ENCODE results near the gene CNTN2.

CNTN2 gene

GRCh38 chr1:205060746-205061145 is 17.7 kb downstream of the CNTN2 start:
- H3K27ac ChIP-seq: no peak overlapping the region
- no peak for DNase-seq (ENCODE audit: low spot score)
- TF ChIP-seq CTCF (conservative IDR thresholded peaks at IDR 0.05; ENCODE audit: low read depth): no peak
- ChIA-PET POLR2A (ENCODE audit: low non-redundant PET) (no interaction called here), CTCF (interaction anchor here (0.5 to 4.3 kb wide), 31 partner anchors 9 to 388 kb away, joined by 3 to 162 read pairs (median 7); partner anchors contain the start of genes CNTN2, RBBP5 and TMEM81)

GRCh38 chr1:205061227-205061626 is 18.2 kb downstream of the CNTN2 start:
- no peak for DNase-seq (ENCODE audit: low spot score)
- no peak overlapping the region for H3K27ac ChIP-seq
- CTCF ChIA-PET: interaction anchor here (0.5 to 4.3 kb wide), 47 partner anchors 9 to 388 kb away, joined by 3 to 162 read pairs (median 5); partner anchors contain the start of genes CNTN2, RBBP5 and TMEM81

GRCh38 chr1:205061665-205062069 is 18.7 kb downstream of the CNTN2 start:
- peak; percentile 89 for TF ChIP-seq CTCF (conservative IDR thresholded peaks at IDR 0.05; ENCODE audit: low read depth)
- ChIA-PET POLR2A (ENCODE audit: low non-redundant PET) (no interaction called here), CTCF (interaction anchor here (0.5 to 4.3 kb wide), 54 partner anchors 8 to 1287 kb away, joined by 3 to 162 read pairs (median 4); partner anchors contain the start of genes CNTN2, RBBP5 and TMEM81)
- DNase-seq (ENCODE audit: low spot score): peak; percentile 81
- H3K27ac ChIP-seq: no peak overlapping the region

More at GRCh38 chr1:205061227-205061626, 18.2 kb downstream of the CNTN2 start:
- POLR2A ChIA-PET (ENCODE audit: low non-redundant PET): no interaction called here
- no peak for TF ChIP-seq CTCF (conservative IDR thresholded peaks at IDR 0.05; ENCODE audit: low read depth)

- DNase-seq (ENCODE audit: low spot score): no peak
- POLR2A ChIA-PET (ENCODE audit: low non-redundant PET): no interaction called here
- TF ChIP-seq CTCF (conservative IDR thresholded peaks at IDR 0.05; ENCODE audit: low read depth): no peak
- H3K27ac ChIP-seq: no peak overlapping the region
- CTCF ChIA-PET: interaction anchor here (0.6 to 4.3 kb wide), 19 partner anchors 10 to 868 kb away, joined by 3 to 162 read pairs (median 11); partner anchors contain the start of gene CNTN2
These were observed 19.3 kb downstream of the CNTN2 start for GRCh38 chr1:205062319-205062718.

GRCh38 chr1:205062895-205063294 is 19.9 kb downstream of the CNTN2 start:
- H3K27ac ChIP-seq: no peak overlapping the region
- ChIA-PET CTCF (interaction anchor here (0.6 to 4.3 kb wide), 10 partner anchors 11 to 277 kb away, joined by 3 to 162 read pairs (median 17); no protein-coding TSS in a partner anchor), POLR2A (ENCODE audit: low non-redundant PET) (interaction anchor here (0.6 kb wide), 1 partner anchor 1455 kb away, joined by 3 read pairs; no protein-coding TSS in a partner anchor)
- DNase-seq (ENCODE audit: low spot score): no peak
- no peak for TF ChIP-seq CTCF (conservative IDR thresholded peaks at IDR 0.05; ENCODE audit: low read depth)

GRCh38 chr1:205064301-205064700 is 21.3 kb downstream of the CNTN2 start:
- no peak for DNase-seq (ENCODE audit: low spot score)
- POLR2A ChIA-PET (ENCODE audit: low non-redundant PET): no interaction called here
- CTCF ChIA-PET: interaction anchor here (2.0 to 4.3 kb wide), 5 partner anchors 10 to 257 kb away, joined by 15 to 162 read pairs (median 58); no protein-coding TSS in a partner anchor

More at GRCh38 chr1:205064301-205064700, 21.3 kb downstream of the CNTN2 start:
- H3K27ac ChIP-seq: no peak overlapping the region
- no peak for TF ChIP-seq CTCF (conservative IDR thresholded peaks at IDR 0.05; ENCODE audit: low read depth)

All from RWPE1 (cell line).